ENCODE results near the gene POU3F1. TPM values are rescaled to one million over a fixed set of nuclear protein-coding genes. Genes with fewer than 3 reads are reported as not detected.

The POU3F1 gene
- total RNA-seq, 1 experiment from 2014 or later, result not detected

- H3K9me2 ChIP-seq (replicated peaks; ENCODE audit: low read length), result no peaks in the 10 kb centered on the region
- H3K36me3 ChIP-seq (ENCODE audit: low read depth, low read length), result no peaks in the 10 kb centered on the region
- no peak for DNase-seq
- H2AFZ ChIP-seq (ENCODE audit: low read length), result no peak overlapping the region
- no TSS peak for BruUV-seq (replicated peaks)
- H3K27ac ChIP-seq (ENCODE audit: low read length), result no peak overlapping the region
- H3K9me3 ChIP-seq (ENCODE audit: low read length), result no peaks in the 10 kb centered on the region
- peaks cover 33% of the 10 kb centered on the region for H3K27me3 ChIP-seq (ENCODE audit: low read length)
- no peak for TF ChIP-seq EZH2 (IDR thresholded peaks at IDR 0.05; ENCODE audit: low read length, unreplicated experiment)
- no peak for TF ChIP-seq EZH2phosphoT487 (IDR thresholded peaks at IDR 0.05; ENCODE audit: borderline replicate concordance, low read length)
- no peak for TF ChIP-seq CTCF (conservative IDR thresholded peaks at IDR 0.05; ENCODE audit: low read depth, low read length)
- ChIA-PET POLR2A (ENCODE audit: unreplicated experiment) (no interaction called here), CTCF (no interaction called here)
- no peak overlapping the region for H3K4me3 ChIP-seq (ENCODE audit: low read length)
- intact Hi-C loops (cut with micrococcal nuclease), result no loop called here
- H4K20me1 ChIP-seq (ENCODE audit: low read length), result no peaks in the 10 kb centered on the region
- no peaks in the 10 kb centered on the region for H3K4me1 ChIP-seq (ENCODE audit: insufficient read depth, low read length)
- ATAC-seq, result no peak
- no peak overlapping the region for H3K4me2 ChIP-seq (ENCODE audit: low read length)
- H3K9ac ChIP-seq (ENCODE audit: low read length), result no peak overlapping the region
- no peaks in the 10 kb centered on the region for H3F3A ChIP-seq (ENCODE audit: low read length, unreplicated experiment)
- H3K79me2 ChIP-seq (ENCODE audit: low read length), result no peaks in the 10 kb centered on the region
Observed at GRCh38 chr1:38044221-38045215, 2.1 kb downstream of the POU3F1 start.

- H3K9ac ChIP-seq (ENCODE audit: low read length), result no peak overlapping the region
- no peak for TF ChIP-seq EZH2 (IDR thresholded peaks at IDR 0.05; ENCODE audit: low read length, unreplicated experiment)
- no peaks in the 10 kb centered on the region for H3K9me3 ChIP-seq (ENCODE audit: low read length)
- H3K4me3 ChIP-seq (ENCODE audit: low read length), result no peak overlapping the region
- H3K36me3 ChIP-seq (ENCODE audit: low read depth, low read length), result no peaks in the 10 kb centered on the region
- POLR2A ChIA-PET (ENCODE audit: unreplicated experiment), result no interaction called here
- H3K4me1 ChIP-seq (ENCODE audit: insufficient read depth, low read length), result peaks cover 4% of the 10 kb centered on the region; the same call in 1 of the 2 replicates
- DNase-seq, result no peak
- CTCF ChIA-PET, result no interaction called here
- no peak for ATAC-seq
- BruUV-seq (replicated peaks), result no TSS peak
- H4K20me1 ChIP-seq (ENCODE audit: low read length), result no peaks in the 10 kb centered on the region
- H3K79me2 ChIP-seq (ENCODE audit: low read length), result no peaks in the 10 kb centered on the region
- no peak overlapping the region for H3K4me2 ChIP-seq (ENCODE audit: low read length)
- no peak overlapping the region for H2AFZ ChIP-seq (ENCODE audit: low read length)
- H3K27me3 ChIP-seq (ENCODE audit: low read length), result peaks cover 33% of the 10 kb centered on the region
- intact Hi-C loops (cut with micrococcal nuclease), result no loop called here
- no peak overlapping the region for H3K27ac ChIP-seq (ENCODE audit: low read length)
- H3K9me2 ChIP-seq (replicated peaks; ENCODE audit: low read length), result no peaks in the 10 kb centered on the region
- H3F3A ChIP-seq (ENCODE audit: low read length, unreplicated experiment), result no peaks in the 10 kb centered on the region
Observed at GRCh38 chr1:38043036-38043747, 3.4 kb downstream of the POU3F1 start.

GRCh38 chr1:38041936-38042834 is 4.4 kb downstream of the POU3F1 start:
- no peak overlapping the region for H3K9ac ChIP-seq (ENCODE audit: low read length)
- no peak for TF ChIP-seq EZH2phosphoT487 (IDR thresholded peaks at IDR 0.05; ENCODE audit: borderline replicate concordance, low read length)
- no peak for TF ChIP-seq EZH2 (IDR thresholded peaks at IDR 0.05; ENCODE audit: low read length, unreplicated experiment)
- no peak for TF ChIP-seq CTCF (conservative IDR thresholded peaks at IDR 0.05; ENCODE audit: low read depth, low read length)
- H3K4me2 ChIP-seq (ENCODE audit: low read length), result no peak overlapping the region
- H2AFZ ChIP-seq (ENCODE audit: low read length), result no peak overlapping the region
- CTCF ChIA-PET, result interaction anchor here (0.6 kb wide), 1 partner anchor 753 kb away, joined by 4 read pairs; no protein-coding TSS in a partner anchor
- H3K4me3 ChIP-seq (ENCODE audit: low read length), result no peak overlapping the region
- ATAC-seq (no peak), DNase-seq (no peak)
- H3F3A ChIP-seq (ENCODE audit: low read length, unreplicated experiment), result no peaks in the 10 kb centered on the region
- peaks cover 4% of the 10 kb centered on the region; the same call in 1 of the 2 replicates for H3K4me1 ChIP-seq (ENCODE audit: insufficient read depth, low read length)
- POLR2A ChIA-PET (ENCODE audit: unreplicated experiment), result no interaction called here
- intact Hi-C loops (cut with micrococcal nuclease), result no loop called here
- no peaks in the 10 kb centered on the region for H3K9me3 ChIP-seq (ENCODE audit: low read length)
- H3K9me2 ChIP-seq (replicated peaks; ENCODE audit: low read length), result no peaks in the 10 kb centered on the region
- BruUV-seq (replicated peaks), result no TSS peak
- H4K20me1 ChIP-seq (ENCODE audit: low read length), result no peaks in the 10 kb centered on the region
- no peak overlapping the region for H3K27ac ChIP-seq (ENCODE audit: low read length)
- H3K79me2 ChIP-seq (ENCODE audit: low read length), result no peaks in the 10 kb centered on the region
- H3K27me3 ChIP-seq (ENCODE audit: low read length), result peaks cover 23% of the 10 kb centered on the region
- H3K36me3 ChIP-seq (ENCODE audit: low read depth, low read length), result no peaks in the 10 kb centered on the region
